ENCODE data around the gene N4BP2.

DNA sequence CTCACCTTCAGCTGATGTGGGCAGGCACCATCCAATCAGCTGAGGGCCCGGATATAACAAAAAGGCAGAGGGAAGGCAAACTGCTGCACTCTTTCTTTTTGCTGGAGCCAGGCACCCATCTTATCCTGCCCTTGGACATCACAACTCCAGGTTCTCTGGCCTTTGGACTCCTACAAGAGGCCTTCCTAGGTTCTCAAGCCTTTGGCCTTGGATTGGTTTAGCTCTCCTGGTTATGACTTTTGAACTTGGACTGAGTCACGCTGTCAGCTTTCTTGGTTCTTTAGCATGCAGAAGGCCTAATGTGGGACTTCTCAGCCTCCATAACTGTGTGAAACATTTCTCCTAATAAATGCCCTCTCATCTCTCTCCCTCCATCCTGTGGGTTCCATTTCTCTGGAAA lies 23.0 kb upstream of the N4BP2 start:
- TF ChIP-seq, protein P1, sequence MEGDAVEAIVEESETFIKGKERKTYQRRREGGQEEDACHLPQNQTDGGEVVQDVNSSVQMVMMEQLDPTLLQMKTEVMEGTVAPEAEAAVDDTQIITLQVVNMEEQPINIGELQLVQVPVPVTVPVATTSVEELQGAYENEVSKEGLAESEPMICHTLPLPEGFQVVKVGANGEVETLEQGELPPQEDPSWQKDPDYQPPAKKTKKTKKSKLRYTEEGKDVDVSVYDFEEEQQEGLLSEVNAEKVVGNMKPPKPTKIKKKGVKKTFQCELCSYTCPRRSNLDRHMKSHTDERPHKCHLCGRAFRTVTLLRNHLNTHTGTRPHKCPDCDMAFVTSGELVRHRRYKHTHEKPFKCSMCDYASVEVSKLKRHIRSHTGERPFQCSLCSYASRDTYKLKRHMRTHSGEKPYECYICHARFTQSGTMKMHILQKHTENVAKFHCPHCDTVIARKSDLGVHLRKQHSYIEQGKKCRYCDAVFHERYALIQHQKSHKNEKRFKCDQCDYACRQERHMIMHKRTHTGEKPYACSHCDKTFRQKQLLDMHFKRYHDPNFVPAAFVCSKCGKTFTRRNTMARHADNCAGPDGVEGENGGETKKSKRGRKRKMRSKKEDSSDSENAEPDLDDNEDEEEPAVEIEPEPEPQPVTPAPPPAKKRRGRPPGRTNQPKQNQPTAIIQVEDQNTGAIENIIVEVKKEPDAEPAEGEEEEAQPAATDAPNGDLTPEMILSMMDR (IDR thresholded peaks at IDR 0.05; ENCODE audit: poor library complexity): no peak
- no peak for TF ChIP-seq EZH2 (IDR thresholded peaks at IDR 0.05; ENCODE audit: borderline replicate concordance)

Data from hepatocyte (in vitro differentiated cells).